Suprapubic skin (tissue), 4 donors: ENCODE measurements around the gene KRTAP10-5. TPM values are rescaled to one million over a fixed set of nuclear protein-coding genes. Genes with fewer than 3 reads are reported as not detected.
"Not testable (repeated sequence)": the region's sequence is repeated elsewhere in the genome, so short reads cannot be mapped to it uniquely, and the experiment has no call there.

Experiments
- DNase-seq, 2 donors: peaks; one replicate each; pipeline ENCODE4 v3.0.0-alpha.2; 2019; ENCODE audit warnings: low spot score in 2 of 2
- H3K27ac ChIP-seq: fragments of 200-600 bp; sonication (generic); one replicate; pipeline ENCODE4 v1.5.1; 2019
- H3K27me3 ChIP-seq: fragments of 200-600 bp; sonication (generic); one replicate; pipeline ENCODE4 v1.5.1; 2019
- H3K36me3 ChIP-seq: fragments of 200-600 bp; sonication (generic); one replicate; pipeline ENCODE4 v1.5.1; 2019
- H3K4me1 ChIP-seq: fragments of 200-600 bp; sonication (generic); one replicate; pipeline ENCODE4 v1.5.1; 2019
- H3K4me3 ChIP-seq: fragments of 200-600 bp; sonication (generic); one replicate; pipeline ENCODE4 v1.5.1; 2019; ENCODE audit warnings: mild to moderate bottlenecking
- H3K9me3 ChIP-seq: fragments of 200-600 bp; sonication (generic); one replicate; pipeline ENCODE4 v1.5.1; 2019
- EP300 ChIP-seq: sonication (generic); formaldehyde crosslinking; IDR thresholded peaks from one replicate; pipeline ENCODE4 v1.6.1; 2017; ENCODE audit warnings: antibody characterized with exemption
- POLR2A ChIP-seq, 2 donors: fragments of 450-650 bp; IDR thresholded peaks; one replicate each; pipeline ENCODE4 v1.6.1; 2017; ENCODE audit warnings: antibody characterized with exemption in 2 of 2, mild to moderate bottlenecking in 2 of 2, moderate library complexity in 2 of 2
- POLR2AphosphoS5 ChIP-seq, 3 donors: sonication (generic); formaldehyde crosslinking; IDR thresholded peaks; one replicate each; pipeline ENCODE4 v1.6.1; 2017; ENCODE audit warnings: antibody characterized with exemption in 3 of 3
- WGBS: methylation state at CpG from one replicate; pipeline ENCODE4 v1.1.5; 2018; 5-methylcytosine and 5-hydroxymethylcytosine counted together
- total RNA-seq, 4 donors: library from RNA; depleted of rRNA; stranded (reverse); fragments of >200 nt; gene quantifications; one replicate each; pipeline ENCODE4 v1.1.0, GENCODE V29; 2016
- TF ChIP-seq, protein P1 (sequence below), 2 donors: fragments of 200-600 bp in 1 of 2; fragments of 450-650 bp in 1 of 2; sonication (generic) in 1 of 2; IDR thresholded peaks; one replicate each; pipeline ENCODE4 v1.5.1; 2016 to 2019; ENCODE audit warnings: antibody characterized with exemption in 2 of 2, mild to moderate bottlenecking in 1 of 2, moderate library complexity in 1 of 2

KRTAP10-5 gene
- total RNA-seq, 4 donors from 2014 or later: 0.76 to 11.1 (median 1.7) TPM; not detected in 1

DNA sequence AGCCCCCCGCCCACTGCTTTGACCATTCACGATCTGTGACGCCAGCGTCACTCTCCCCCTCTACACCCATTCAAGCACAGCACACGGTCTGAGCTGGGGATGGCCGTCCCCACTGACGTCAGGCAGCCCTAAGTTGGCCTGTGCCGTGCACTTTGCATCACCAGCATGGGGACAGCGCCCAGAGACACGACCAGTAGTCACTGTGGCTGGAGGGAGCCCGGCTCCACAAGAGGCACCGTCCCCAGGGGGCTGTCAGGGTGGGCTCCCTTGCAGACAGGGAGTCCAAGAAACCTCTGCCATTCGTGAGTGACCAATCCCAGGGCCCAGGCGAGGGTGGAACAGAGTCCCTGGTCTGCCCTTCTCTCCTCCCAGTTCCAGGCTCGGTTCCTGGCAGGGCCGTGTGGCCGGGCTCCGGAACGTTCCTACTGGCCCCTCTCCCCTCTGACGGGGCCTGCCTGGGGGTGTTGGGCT, 33.8 kb upstream of the KRTAP10-5 start:
- peaks cover 8% of the 10 kb centered on the region for H3K9me3 ChIP-seq
- WGBS: 80% methylated on average over 10 of the region's 20 CpGs
- peaks cover 38% of the 10 kb centered on the region for H3K27me3 ChIP-seq
- TF ChIP-seq POLR2A (IDR thresholded peaks at IDR 0.05): no peak
- TF ChIP-seq POLR2AphosphoS5 (IDR thresholded peaks at IDR 0.05): no peak
- no peaks in the 10 kb centered on the region for H3K36me3 ChIP-seq
- no peak for DNase-seq
- H3K27ac ChIP-seq: no peak overlapping the region
- no peaks in the 10 kb centered on the region for H3K4me1 ChIP-seq
- no peak overlapping the region for H3K4me3 ChIP-seq

DNA sequence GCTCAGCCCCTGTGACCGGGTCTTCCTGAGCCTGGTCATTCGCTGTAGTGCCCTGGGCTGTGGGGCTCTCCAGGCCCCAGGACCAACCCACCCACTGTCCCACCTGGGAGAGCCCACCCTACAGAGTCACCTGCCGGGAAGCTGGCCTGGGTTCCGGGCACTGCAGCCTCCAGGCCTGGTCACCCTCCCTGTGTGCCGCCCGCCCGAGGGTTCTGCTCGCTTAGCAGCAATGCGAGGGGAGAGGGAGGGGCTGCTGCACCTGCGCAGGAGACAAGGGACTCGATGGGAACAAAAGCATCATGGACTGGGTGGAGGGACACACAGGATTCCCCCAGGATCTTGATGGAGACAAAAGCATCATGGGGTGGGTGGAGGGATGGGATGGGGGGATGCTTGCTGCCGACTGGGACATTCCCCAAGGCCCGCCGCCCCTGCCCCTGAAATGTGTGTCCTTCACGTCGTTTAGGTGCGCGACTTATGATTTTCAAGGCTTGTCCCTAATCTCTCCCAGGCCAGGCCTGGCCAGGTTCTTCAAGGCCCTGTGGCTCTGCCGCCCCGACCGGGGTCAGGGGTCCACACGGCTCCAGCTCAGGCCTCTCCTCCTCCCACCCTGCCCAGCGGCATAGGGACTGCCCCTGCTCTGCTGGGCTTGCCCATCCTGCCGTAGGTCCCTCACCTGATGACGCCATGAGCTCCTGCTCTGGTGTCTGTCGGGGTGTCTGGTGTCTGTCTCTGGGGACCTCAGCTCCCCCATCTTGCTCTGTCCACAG, 33.2 kb upstream of the KRTAP10-5 start:
- TF ChIP-seq POLR2A (IDR thresholded peaks at IDR 0.05) (no peak), POLR2AphosphoS5 (IDR thresholded peaks at IDR 0.05) (no peak), EP300 (no peak)
- TF ChIP-seq, protein P1, sequence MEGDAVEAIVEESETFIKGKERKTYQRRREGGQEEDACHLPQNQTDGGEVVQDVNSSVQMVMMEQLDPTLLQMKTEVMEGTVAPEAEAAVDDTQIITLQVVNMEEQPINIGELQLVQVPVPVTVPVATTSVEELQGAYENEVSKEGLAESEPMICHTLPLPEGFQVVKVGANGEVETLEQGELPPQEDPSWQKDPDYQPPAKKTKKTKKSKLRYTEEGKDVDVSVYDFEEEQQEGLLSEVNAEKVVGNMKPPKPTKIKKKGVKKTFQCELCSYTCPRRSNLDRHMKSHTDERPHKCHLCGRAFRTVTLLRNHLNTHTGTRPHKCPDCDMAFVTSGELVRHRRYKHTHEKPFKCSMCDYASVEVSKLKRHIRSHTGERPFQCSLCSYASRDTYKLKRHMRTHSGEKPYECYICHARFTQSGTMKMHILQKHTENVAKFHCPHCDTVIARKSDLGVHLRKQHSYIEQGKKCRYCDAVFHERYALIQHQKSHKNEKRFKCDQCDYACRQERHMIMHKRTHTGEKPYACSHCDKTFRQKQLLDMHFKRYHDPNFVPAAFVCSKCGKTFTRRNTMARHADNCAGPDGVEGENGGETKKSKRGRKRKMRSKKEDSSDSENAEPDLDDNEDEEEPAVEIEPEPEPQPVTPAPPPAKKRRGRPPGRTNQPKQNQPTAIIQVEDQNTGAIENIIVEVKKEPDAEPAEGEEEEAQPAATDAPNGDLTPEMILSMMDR (IDR thresholded peaks at IDR 0.05): no peak
- H3K4me3 ChIP-seq: no peak overlapping the region
- H3K9me3 ChIP-seq: peaks cover 11% of the 10 kb centered on the region
- no peak for DNase-seq
- no peaks in the 10 kb centered on the region for H3K4me1 ChIP-seq
- H3K27me3 ChIP-seq: peaks cover 38% of the 10 kb centered on the region
- 91% methylated on average over 24 of the region's 26 CpGs for WGBS
- no peak overlapping the region for H3K27ac ChIP-seq
- H3K36me3 ChIP-seq: no peaks in the 10 kb centered on the region

DNA sequence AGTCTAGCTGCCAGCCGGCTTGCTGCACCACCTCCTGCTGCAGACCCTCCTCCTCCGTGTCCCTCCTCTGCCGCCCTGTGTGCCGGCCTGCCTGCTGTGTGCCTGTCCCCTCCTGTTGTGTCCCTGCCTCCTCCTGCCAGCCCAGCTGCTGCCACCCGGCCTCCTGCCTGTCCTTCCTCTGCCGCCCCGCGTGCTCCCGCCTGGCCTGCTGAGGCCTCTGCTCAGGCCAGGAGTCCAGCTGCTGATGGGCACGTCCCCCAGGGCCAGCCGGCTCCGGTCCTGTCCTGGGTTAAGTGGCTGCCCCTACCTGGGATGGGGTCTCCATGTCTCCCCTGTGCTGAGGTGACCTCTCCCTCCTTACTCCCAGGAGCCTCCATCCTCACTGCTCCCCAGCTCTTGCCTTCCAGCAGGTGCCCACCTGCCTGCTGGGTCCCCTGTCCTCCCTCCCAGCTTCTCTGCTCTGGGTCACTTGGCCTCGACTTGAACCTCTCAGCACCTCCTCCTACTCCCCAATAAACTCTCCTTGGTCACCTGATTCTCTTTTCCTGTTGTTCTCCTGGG, 32.3 kb upstream of the KRTAP10-5 start:
- 81% methylated on average over 4 of the region's 13 CpGs for WGBS

DNA sequence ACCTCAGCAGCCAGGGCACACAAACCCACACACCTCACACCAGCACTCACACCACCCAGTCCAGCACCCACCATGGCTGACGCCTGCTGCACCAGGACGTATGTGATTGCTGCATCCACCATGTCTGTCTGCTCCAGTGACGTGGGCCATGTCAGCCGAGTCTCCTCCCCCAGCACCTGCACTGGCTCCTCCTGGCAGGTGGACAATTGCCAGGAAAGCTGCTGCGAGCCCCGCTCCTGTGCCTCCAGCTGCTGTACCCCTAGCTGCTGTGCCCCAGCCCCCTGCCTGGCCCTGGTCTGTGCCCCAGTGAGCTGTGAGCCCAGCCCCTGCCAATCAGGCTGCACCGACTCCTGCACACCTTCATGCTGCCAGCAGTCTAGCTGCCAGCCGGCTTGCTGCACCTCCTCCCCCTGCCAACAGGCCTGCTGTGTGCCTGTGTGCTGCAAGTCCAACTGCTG, 31.7 kb upstream of the KRTAP10-5 start, which contains the start of gene KRTAP10-8:
TSS of gene KRTAP10-8 (plus strand) at position 51 of the 458 bp plus-strand sequence. CDS start at position 73, 22 bp downstream.
- Histone ChIP-seq H3K27me3 (peaks cover 35% of the 10 kb centered on the region), H3K36me3 (no peaks in the 10 kb centered on the region)
- no peak for DNase-seq

More for the DNA sequence above, 32.3 kb upstream of the KRTAP10-5 start:
- Histone ChIP-seq H3K27ac (no peak overlapping the region), H3K36me3 (no peaks in the 10 kb centered on the region), H3K4me1 (no peaks in the 10 kb centered on the region), H3K4me3 (no peak overlapping the region), H3K9me3 (peaks cover 11% of the 10 kb centered on the region), H3K27me3 (peaks cover 38% of the 10 kb centered on the region)
- TF ChIP-seq, protein P1 (IDR thresholded peaks at IDR 0.05): no peak
- no peak for TF ChIP-seq EP300
- no peak for TF ChIP-seq POLR2A (IDR thresholded peaks at IDR 0.05)
- no peak for TF ChIP-seq POLR2AphosphoS5 (IDR thresholded peaks at IDR 0.05)
- DNase-seq: no peak

DNA sequence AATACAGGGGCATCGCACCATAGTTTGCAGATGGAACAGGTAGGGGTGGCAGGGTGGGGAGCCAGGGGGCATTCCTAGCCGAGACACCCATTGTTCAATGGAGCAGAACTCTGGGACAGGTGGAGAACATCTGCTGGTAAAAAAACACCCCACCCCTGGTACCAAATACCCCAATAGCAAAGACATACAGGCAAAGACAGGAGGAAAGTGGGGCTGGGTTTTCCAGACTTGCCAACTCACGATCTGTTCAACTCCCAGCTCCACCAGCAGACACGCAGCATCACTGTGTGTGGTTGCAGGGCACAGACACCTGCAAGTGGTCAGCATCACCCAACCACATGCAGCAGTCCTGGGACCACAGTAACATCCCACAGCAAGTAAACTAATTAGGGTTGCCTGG, 31.1 kb upstream of the KRTAP10-5 start:
- TF ChIP-seq, protein P1 (IDR thresholded peaks at IDR 0.05): no peak
- TF ChIP-seq POLR2AphosphoS5 (IDR thresholded peaks at IDR 0.05): no peak
- TF ChIP-seq POLR2A (IDR thresholded peaks at IDR 0.05): no peak
- TF ChIP-seq EP300: no peak
- WGBS: 88% methylated on average over 4 of the region's 4 CpGs
- H3K36me3 ChIP-seq: no peaks in the 10 kb centered on the region
- no peak for DNase-seq
- peaks cover 11% of the 10 kb centered on the region for H3K9me3 ChIP-seq
- no peak overlapping the region for H3K4me3 ChIP-seq
- no peak overlapping the region for H3K27ac ChIP-seq
- peaks cover 34% of the 10 kb centered on the region for H3K27me3 ChIP-seq
- H3K4me1 ChIP-seq: no peaks in the 10 kb centered on the region

More for the DNA sequence above, 31.7 kb upstream of the KRTAP10-5 start, which contains the start of gene KRTAP10-8:
- Histone ChIP-seq H3K4me3 (no peak within 1 kb of the TSS), H3K27ac (no peak within 1 kb of the TSS), H3K9me3 (peaks cover 11% of the 10 kb centered on the region), H3K4me1 (no peaks in the 10 kb centered on the region)
- WGBS: 98% methylated on average over 7 of the region's 8 CpGs
- TF ChIP-seq, protein P1 (IDR thresholded peaks at IDR 0.05): no peak
- TF ChIP-seq EP300 (no peak), POLR2A (IDR thresholded peaks at IDR 0.05) (no peak), POLR2AphosphoS5 (IDR thresholded peaks at IDR 0.05) (no peak)

DNA sequence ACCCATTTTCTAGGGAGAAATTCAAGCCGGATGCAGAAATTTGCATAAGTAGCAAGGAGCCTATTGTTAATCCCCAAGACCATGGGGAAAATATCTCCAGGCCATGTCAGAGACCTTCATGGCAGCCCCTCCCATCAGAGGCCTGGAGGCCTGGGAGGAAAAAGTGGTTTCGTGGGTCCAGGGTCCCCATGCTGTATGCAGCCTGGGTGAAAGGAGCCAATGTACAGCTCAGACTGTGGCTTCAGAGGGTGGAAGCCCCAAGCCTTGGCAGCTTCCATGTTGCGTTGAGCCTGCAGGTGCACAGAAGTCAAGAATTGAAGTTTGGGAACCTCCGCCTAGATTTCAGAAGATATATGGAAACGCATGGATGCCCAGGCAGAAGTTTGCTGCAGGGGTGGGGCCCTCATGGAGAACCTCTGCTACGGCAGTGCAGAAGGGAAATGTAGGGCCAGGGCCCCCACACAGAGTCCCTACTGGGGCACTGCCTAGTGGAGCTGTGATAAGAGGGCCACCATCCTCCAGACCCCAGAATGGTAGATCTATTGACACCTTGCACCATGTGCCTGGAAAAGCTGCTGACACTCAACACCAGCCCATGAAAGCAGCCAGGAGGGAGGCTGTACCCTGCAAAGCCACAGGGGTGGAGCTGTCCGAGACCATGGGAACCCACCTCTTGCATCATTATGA, 29.9 kb upstream of the KRTAP10-5 start:
- H3K36me3 ChIP-seq, H3K4me1 ChIP-seq, H3K4me3 ChIP-seq, H3K27ac ChIP-seq: not testable (repeated sequence)
- WGBS: 91% methylated on average over 7 of the region's 7 CpGs
- H3K27me3 ChIP-seq: peaks cover 30% of the 10 kb centered on the region
- peaks cover 11% of the 10 kb centered on the region for H3K9me3 ChIP-seq
- peak in 1 of 2 donors; percentile 24 for DNase-seq
